Measurements from ENCODE around the gene SLC20A1. TPM values are rescaled to one million over a fixed set of nuclear protein-coding genes. Genes with fewer than 3 reads are reported as not detected.

SLC20A1 gene
- total RNA-seq, 1 experiment from 2014 or later = 123 TPM

- H3K4me3 Mint-ChIP-seq = no peak overlapping the region
- Histone ChIP-seq H4K8ac (replicated peaks; ENCODE audit: insufficient read length, low read depth, low read length) (no peak overlapping the region), H3K4ac (ENCODE audit: low read depth, low read length) (no peak overlapping the region), H4K5ac (ENCODE audit: insufficient read length, low read depth, low read length) (no peak overlapping the region), H3K14ac (ENCODE audit: insufficient read depth, low read length) (no peak overlapping the region), H2BK120ac (ENCODE audit: low read depth, low read length, poor library complexity, severe bottlenecking) (no peak overlapping the region), H3K23ac (ENCODE audit: insufficient read length, low read depth, low read length) (no peak overlapping the region), H2BK5ac (ENCODE audit: insufficient read length, low read length) (no peak overlapping the region), H3T11ph (ENCODE audit: low read length) (no peak overlapping the region), H2AK5ac (ENCODE audit: insufficient read length, low read length) (no peak overlapping the region), H3K4me2 (ENCODE audit: insufficient read depth, insufficient read length, low read length) (no peak overlapping the region), H4K20me1 (ENCODE audit: control insufficient read depth, insufficient read depth, insufficient read length) (no peaks in the 10 kb centered on the region), H2BK20ac (ENCODE audit: low read depth, low read length, poor library complexity, severe bottlenecking) (no peak overlapping the region), H3K23me2 (ENCODE audit: insufficient read length, low read depth, low read length, poor library complexity, severe bottlenecking) (no peaks in the 10 kb centered on the region), H3K9me3 (ENCODE audit: control insufficient read depth, low read depth, low read length) (no peaks in the 10 kb centered on the region), H3K27ac (ENCODE audit: insufficient read length, low read depth, low read length) (no peak overlapping the region), H3K79me2 (ENCODE audit: insufficient read depth, low read length) (no peaks in the 10 kb centered on the region), H2AFZ (ENCODE audit: low read length) (no peak overlapping the region), H3K27me3 (ENCODE audit: insufficient read depth, low read length) (no peaks in the 10 kb centered on the region), H2BK12ac (ENCODE audit: insufficient read length, low read depth, low read length) (no peak overlapping the region), H3K4me1 (ENCODE audit: insufficient read depth, low read length) (no peaks in the 10 kb centered on the region), H3K18ac (ENCODE audit: insufficient read length, low read depth, low read length) (no peak overlapping the region), H3K9ac (ENCODE audit: extremely low read depth, insufficient read length, low read length) (no peak overlapping the region), H3K56ac (ENCODE audit: insufficient read length, low read depth, low read length) (no peak overlapping the region), H4K91ac (ENCODE audit: insufficient read length, low read depth, low read length) (no peak overlapping the region), H2BK15ac (ENCODE audit: low read depth, low read length) (no peak overlapping the region), H3K79me1 (ENCODE audit: insufficient read depth, low read depth, low read length, poor library complexity, severe bottlenecking) (no peaks in the 10 kb centered on the region)
- H3K4me1 Mint-ChIP-seq = peaks cover 7 to 12% of the 10 kb centered on the region in 2 experiments; a peak in 3 of 4 replicates
- no peaks in the 10 kb centered on the region; a peak in 1 of 5 replicates for H3K9me3 Mint-ChIP-seq
- TF ChIP-seq CTCF (conservative IDR thresholded peaks at IDR 0.05) = no peak
- DNase-seq = no peak
- H3K36me3 Mint-ChIP-seq (ENCODE audit: insufficient read depth in 1 of 3, low read depth in 3 of 3) = no peaks in the 10 kb centered on the region
- no peak overlapping the region for H3K27ac Mint-ChIP-seq
- peaks cover 5% of the 10 kb centered on the region for H3K27me3 Mint-ChIP-seq (ENCODE audit: low read depth)
- WGBS (ENCODE audit: extremely low coverage, insufficient read length, low lambda C conversion rate) = no CpG with 5 or more reads among the region's 4 CpGs
Measured at GRCh38 chr2:112637289-112637660, 8.5 kb upstream of the SLC20A1 start.

All from H9 (cell line).